HG02678 (cell line): ENCODE measurements around the gene ZNF488.

ENCODE experiments used
- ATAC-seq: cut with Tn5 transposase; IDR thresholded peaks from one replicate; pipeline ENCODE4 v1.9.1; 2021; ENCODE audit warnings: mild to moderate bottlenecking, moderate library complexity; ENCODE audit not compliant: unreplicated experiment

Gene ZNF488

GRCh38 chr10:47332371-47332770, 51.7 kb downstream of the ZNF488 start:
- no peak for ATAC-seq

GRCh38 chr10:47331954-47332353, 52.1 kb downstream of the ZNF488 start:
- no peak for ATAC-seq

DNA sequence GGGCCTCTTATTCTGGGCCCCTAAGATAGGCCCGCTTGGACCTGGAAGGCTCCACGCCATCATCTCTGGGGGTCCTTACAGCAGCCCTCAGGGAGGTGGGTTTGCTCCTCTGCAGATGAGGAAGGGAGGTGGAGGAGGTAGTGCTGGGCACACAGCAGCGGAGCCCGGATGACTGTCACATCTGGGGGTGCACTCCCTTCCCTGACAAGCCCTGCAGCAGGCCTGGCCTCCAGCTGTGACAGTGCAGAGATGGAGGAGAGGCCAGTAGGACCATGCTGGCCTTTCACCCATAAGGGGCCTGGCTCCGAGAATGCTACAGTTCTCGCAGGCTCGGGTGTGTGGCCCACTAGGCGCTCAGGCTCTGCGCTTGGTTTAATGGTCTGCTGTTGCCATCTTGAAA, 52.6 kb downstream of the ZNF488 start:
- no peak for ATAC-seq

- ATAC-seq = no peak
These were observed 53.3 kb downstream of the ZNF488 start for GRCh38 chr10:47330804-47331203.

GRCh38 chr10:47330366-47330765, 53.7 kb downstream of the ZNF488 start:
- ATAC-seq = no peak

- ATAC-seq = no peak
These were observed 54.2 kb downstream of the ZNF488 start for GRCh38 chr10:47329855-47330254.

DNA sequence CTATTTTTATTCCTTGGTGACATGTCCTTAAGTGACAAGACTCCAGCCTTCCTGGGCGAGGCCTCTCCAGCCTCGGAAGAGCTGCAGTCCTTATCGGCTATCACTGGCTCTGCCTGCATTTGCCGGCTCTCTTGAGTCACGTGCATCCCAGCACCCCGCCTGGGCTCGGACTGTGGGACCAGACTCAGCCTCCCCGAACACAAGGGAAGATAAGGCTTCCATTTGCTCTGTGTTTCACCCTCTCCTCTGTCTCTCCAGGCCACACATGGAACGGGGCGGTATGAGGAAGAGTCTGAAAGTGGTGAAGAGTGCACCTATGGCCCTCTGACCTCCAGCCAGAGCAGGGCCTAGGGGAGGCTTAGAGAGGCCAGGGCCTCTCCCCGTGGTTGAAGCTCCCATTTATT, 57.2 kb downstream of the ZNF488 start:
- ATAC-seq = no peak

DNA sequence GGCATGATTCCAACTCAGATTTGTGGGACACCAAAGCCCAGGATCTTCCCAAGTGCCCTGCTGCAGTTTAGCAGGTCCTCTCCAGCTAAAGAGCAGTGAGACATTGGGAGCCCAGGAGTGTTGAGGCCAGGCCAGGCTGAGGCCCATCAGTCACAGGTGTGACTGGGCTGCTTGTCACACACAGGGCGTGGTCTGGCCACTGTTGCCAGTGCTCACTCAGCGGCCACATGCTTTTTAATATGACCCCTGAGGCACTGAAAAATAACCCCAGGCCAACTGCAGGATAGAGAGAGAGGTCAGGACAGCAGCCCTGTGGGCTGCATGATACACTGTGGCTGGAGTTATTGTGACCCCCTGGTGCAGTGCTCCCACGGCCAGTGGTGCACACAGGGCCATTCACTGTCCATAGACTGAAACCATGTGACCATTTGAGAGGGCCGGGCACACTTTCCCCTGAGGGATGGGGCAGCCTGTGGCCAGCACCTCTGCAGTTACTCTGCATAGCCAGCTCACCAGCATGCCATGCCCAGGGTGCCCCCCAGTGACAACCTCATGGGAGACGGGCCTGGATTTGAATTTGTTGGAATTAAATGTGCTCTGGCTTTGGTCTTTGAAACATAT, 57.7 kb downstream of the ZNF488 start:
- no peak for ATAC-seq

DNA sequence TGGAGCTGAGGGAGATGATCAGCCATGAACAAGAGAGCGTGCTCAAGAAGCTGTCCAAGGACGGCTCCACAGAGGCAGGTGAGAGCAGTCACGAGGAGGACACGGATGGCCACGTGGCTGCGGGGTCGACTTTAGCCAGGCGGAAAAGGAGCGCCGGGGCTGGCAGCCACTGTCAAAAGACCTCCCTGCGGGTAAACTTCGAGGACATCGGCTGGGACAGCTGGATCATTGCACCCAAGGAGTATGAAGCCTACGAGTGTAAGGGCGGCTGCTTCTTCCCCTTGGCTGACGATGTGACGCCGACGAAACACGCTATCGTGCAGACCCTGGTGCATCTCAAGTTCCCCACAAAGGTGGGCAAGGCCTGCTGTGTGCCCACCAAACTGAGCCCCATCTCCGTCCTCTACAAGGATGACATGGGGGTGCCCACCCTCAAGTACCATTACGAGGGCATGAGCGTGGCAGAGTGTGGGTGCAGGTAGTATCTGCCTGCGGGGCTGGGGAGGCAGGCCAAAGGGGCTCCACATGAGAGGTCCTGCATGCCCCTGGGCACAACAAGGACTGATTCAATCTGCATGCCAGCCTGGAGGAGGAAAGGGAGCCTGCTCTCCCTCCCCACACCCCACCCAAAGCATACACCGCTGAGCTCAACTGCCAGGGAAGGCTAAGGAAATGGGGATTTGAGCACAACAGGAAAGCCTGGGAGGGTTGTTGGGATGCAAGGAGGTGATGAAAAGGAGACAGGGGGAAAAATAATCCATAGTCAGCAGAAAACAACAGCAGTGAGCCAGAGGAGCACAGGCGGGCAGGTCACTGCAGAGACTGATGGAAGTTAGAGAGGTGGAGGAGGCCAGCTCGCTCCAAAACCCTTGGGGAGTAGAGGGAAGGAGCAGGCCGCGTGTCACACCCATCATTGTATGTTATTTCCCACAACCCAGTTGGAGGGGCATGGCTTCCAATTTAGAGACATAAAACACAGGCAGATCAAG, 58.5 kb downstream of the ZNF488 start:
- ATAC-seq = no peak

GRCh38 chr10:47323636-47324296, 60.3 kb downstream of the ZNF488 start:
- ATAC-seq = no peak

DNA sequence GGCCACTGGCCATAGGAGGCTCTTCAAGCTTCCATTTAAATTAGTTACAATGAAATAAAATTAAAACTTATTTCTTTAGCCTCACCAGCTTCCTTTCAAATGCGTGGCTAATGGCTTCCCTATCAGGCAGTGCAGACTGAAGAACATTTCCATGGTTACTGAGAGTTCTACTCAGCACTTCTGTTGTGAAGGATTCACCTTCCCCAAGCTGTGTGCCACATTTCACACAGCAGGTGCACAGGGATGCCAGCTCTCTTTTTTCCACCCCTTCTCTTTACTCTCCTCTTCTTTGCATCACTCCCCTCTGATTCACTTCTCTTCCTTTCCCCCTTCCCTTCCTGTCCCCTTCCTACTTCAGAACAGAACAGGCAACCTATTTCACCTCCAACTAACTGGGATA, 61.0 kb downstream of the ZNF488 start:
- ATAC-seq = no peak

GRCh38 chr10:47322300-47323061, 61.6 kb downstream of the ZNF488 start, which contains the start of gene GDF2:
Gene GDF2 (plus strand): TSS chr10:47322454. CDS start chr10:47322669, 215 bp downstream.
- no peak for ATAC-seq

GRCh38 chr10:47321521-47322195, 62.4 kb downstream of the ZNF488 start:
- no peak for ATAC-seq

DNA sequence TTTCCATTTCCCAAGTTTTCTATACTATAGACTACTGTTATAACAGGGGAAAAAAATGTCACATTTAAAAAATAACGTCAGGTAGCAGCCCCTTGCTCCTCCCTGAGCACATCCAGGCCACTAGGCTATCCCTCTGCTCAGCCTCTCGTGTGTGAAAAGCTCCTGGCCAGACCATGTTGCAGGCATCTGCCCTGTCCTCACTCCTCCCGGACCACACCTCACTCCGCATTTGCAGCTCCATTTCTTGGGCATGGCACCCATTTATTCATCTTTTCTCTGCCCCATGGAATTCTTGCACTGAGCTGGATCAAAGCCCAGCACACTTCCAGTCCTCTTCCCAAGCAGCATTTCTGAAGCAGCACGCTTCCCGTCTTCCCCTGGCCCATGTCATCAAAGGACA, 63.3 kb downstream of the ZNF488 start:
- ATAC-seq = no peak

DNA sequence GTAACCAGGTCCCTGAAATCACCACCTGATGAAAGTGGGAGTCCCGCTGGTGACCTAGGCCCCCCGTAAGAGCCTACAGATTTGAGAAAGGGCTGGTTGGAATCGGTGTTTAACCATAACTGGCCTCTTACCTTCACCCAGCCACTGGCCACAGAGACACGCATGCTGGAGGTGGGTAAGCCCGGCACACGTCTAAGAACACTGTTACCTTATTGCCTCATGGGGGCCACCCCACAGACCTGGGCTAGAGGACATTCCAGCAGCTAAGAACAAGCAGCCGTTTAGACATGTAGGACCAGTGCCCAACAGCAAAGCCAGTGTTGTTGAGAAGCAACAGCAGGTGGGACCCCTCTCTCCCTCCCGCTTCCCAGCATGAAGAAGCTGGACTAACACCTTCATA, 64.3 kb downstream of the ZNF488 start:
- ATAC-seq = no peak

GRCh38 chr10:47318706-47319105, 65.4 kb downstream of the ZNF488 start:
- no peak for ATAC-seq

DNA sequence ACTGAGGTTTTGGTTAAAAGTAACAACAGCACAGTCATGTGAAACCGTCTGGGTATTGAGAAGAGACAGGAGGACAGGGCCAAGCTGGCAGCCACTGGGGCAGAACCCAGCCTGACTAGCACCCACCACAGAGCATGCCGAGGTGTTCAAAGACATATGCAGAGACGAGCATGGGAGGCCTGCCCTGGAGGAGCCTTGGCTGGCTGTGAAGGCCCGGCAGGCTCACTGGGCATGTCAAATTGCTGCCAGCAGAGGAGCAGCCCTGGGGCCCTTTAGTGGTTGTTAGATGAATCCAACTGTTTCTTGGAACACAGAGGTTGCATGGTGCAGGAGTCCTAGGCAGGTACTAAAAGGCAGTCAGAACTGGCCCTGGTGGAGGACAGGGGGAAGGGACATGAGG, 66.8 kb downstream of the ZNF488 start:
- ATAC-seq = no peak

GRCh38 chr10:47316131-47316530, 68.0 kb downstream of the ZNF488 start:
- ATAC-seq = no peak
